Effector memory CD4-positive, alpha-beta T cell (primary cell): Measurements from ENCODE around the gene SPPL2B.
"Not testable (repeated sequence)": the region's sequence is repeated elsewhere in the genome, so short reads cannot be mapped to it uniquely, and the experiment has no call there.

Experiments
- DNase-seq, 3 donors: peaks; one replicate each; pipeline ENCODE4 v3.0.0-alpha.2; 2020
- H3K27ac ChIP-seq: 2 replicates; pipeline ENCODE4 v1.7.0; 2013; ENCODE audit warnings: mild to moderate bottlenecking, low read length, moderate library complexity; ENCODE audit not compliant: insufficient read depth, poor library complexity, severe bottlenecking
- H3K27me3 ChIP-seq: replicated peaks from 2 replicates; pipeline ENCODE4 v1.7.0; 2013; ENCODE audit warnings: mild to moderate bottlenecking, low read length; ENCODE audit not compliant: insufficient read depth, control insufficient read depth, poor library complexity, severe bottlenecking
- H3K36me3 ChIP-seq: 2 replicates; pipeline ENCODE4 v1.7.0; 2013; ENCODE audit warnings: mild to moderate bottlenecking, low read length, moderate library complexity; ENCODE audit not compliant: control insufficient read depth, insufficient read depth
- H3K4me1 ChIP-seq: 2 replicates; pipeline ENCODE4 v1.7.0; 2013; ENCODE audit warnings: low read length, mild to moderate bottlenecking; ENCODE audit not compliant: control insufficient read depth, insufficient read depth, poor library complexity, severe bottlenecking
- H3K4me3 ChIP-seq: 2 replicates; pipeline ENCODE4 v1.7.0; 2013; ENCODE audit warnings: low read length, low read depth, mild to moderate bottlenecking; ENCODE audit not compliant: insufficient read depth, poor library complexity, severe bottlenecking
- H3K9me3 ChIP-seq: 2 replicates; pipeline ENCODE4 v1.7.0; 2013; ENCODE audit warnings: mild to moderate bottlenecking, low read length, moderate library complexity; ENCODE audit not compliant: control insufficient read depth

Gene SPPL2B

GRCh38 chr19:2394442-2395292 lies 66.2 kb downstream of the SPPL2B start:
- Histone ChIP-seq H3K4me1 (no peaks in the 10 kb centered on the region), H3K27me3 (no peaks in the 10 kb centered on the region), H3K9me3 (no peaks in the 10 kb centered on the region), H3K27ac (no peak overlapping the region), H3K4me3 (no peak overlapping the region), H3K36me3 (no peaks in the 10 kb centered on the region)
- DNase-seq, result no peak

- not testable (repeated sequence) for DNase-seq, H3K4me1 ChIP-seq, H3K9me3 ChIP-seq, H3K36me3 ChIP-seq, H3K4me3 ChIP-seq, H3K27ac ChIP-seq, H3K27me3 ChIP-seq
These were observed 66.9 kb downstream of the SPPL2B start for GRCh38 chr19:2395293-2395829.

- not testable (repeated sequence) for H3K4me3 ChIP-seq, H3K9me3 ChIP-seq, H3K27me3 ChIP-seq, DNase-seq, H3K36me3 ChIP-seq, H3K27ac ChIP-seq, H3K4me1 ChIP-seq
These were observed 68.7 kb downstream of the SPPL2B start for GRCh38 chr19:2397173-2397572.

- no peaks in the 10 kb centered on the region for H3K27me3 ChIP-seq
- H3K4me3 ChIP-seq, result no peak overlapping the region
- H3K36me3 ChIP-seq, result no peaks in the 10 kb centered on the region
- no peak for DNase-seq
- no peaks in the 10 kb centered on the region for H3K9me3 ChIP-seq
- no peak overlapping the region for H3K27ac ChIP-seq
- no peaks in the 10 kb centered on the region for H3K4me1 ChIP-seq
These were observed 70.3 kb downstream of the SPPL2B start for GRCh38 chr19:2398735-2399305.

- H3K36me3 ChIP-seq, result no peaks in the 10 kb centered on the region
- no peak overlapping the region for H3K27ac ChIP-seq
- no peak for DNase-seq
- no peaks in the 10 kb centered on the region for H3K27me3 ChIP-seq
- H3K9me3 ChIP-seq, result no peaks in the 10 kb centered on the region
- H3K4me1 ChIP-seq, result no peaks in the 10 kb centered on the region
- no peak overlapping the region for H3K4me3 ChIP-seq
These were observed 71.1 kb downstream of the SPPL2B start for GRCh38 chr19:2399582-2399981.
